ENCODE measurements around the gene FXYD6.

Gene FXYD6

GRCh38 chr11:117910525-117910924 lies 34.1 kb upstream of the FXYD6 start:
- no peak for DNase-seq

GRCh38 chr11:117909611-117910382 lies 33.3 kb upstream of the FXYD6 start:
- DNase-seq, result no peak

GRCh38 chr11:117908959-117909610 lies 32.6 kb upstream of the FXYD6 start:
- no peak for DNase-seq

GRCh38 chr11:117908109-117908895 lies 31.8 kb upstream of the FXYD6 start:
- DNase-seq, result no peak

GRCh38 chr11:117907276-117908108 lies 31.0 kb upstream of the FXYD6 start:
- peak; percentile 56 for DNase-seq

GRCh38 chr11:117906710-117907109 lies 30.3 kb upstream of the FXYD6 start:
- DNase-seq, result no peak

GRCh38 chr11:117906126-117906525 lies 29.7 kb upstream of the FXYD6 start:
- DNase-seq, result no peak

- DNase-seq, result no peak
Measured at GRCh38 chr11:117905524-117905923, 29.1 kb upstream of the FXYD6 start.

- no peak for DNase-seq
Measured at GRCh38 chr11:117903505-117904382, 27.3 kb upstream of the FXYD6 start.

GRCh38 chr11:117902001-117902845 lies 25.8 kb upstream of the FXYD6 start:
- DNase-seq, result no peak

GRCh38 chr11:117901601-117902000 lies 25.1 kb upstream of the FXYD6 start:
- no peak for DNase-seq

GRCh38 chr11:117900720-117901440 lies 24.4 kb upstream of the FXYD6 start:
- DNase-seq, result no peak

- no peak for DNase-seq
Measured at GRCh38 chr11:117900121-117900648, 23.7 kb upstream of the FXYD6 start.

GRCh38 chr11:117898059-117898458 lies 21.6 kb upstream of the FXYD6 start:
- no peak for DNase-seq

GRCh38 chr11:117892651-117893050 lies 16.2 kb upstream of the FXYD6 start:
- no peak for DNase-seq

- no peak for DNase-seq
Measured at GRCh38 chr11:117891362-117891761, 14.9 kb upstream of the FXYD6 start.

- no peak for DNase-seq
Measured at GRCh38 chr11:117888139-117888566, 11.7 kb upstream of the FXYD6 start.

- DNase-seq, result peak; percentile 92
Measured at GRCh38 chr11:117887431-117888138, 11.1 kb upstream of the FXYD6 start.

GRCh38 chr11:117885777-117886176 lies 9.3 kb upstream of the FXYD6 start:
- no peak for DNase-seq

All from NCI-H187 treated with DMSO at 0.1 percent for 48 hours (cell line).